GM18951 (cell line): ENCODE data around the gene KCNQ1.

ENCODE experiments used
- POLR2A ChIP-seq: IDR thresholded peaks from 4 replicates; pipeline ENCODE4 v1.6.1; 2011; ENCODE audit warnings: mild to moderate bottlenecking; ENCODE audit not compliant: insufficient read length, insufficient read depth; ENCODE audit errors: extremely low read depth
- in situ Hi-C: fragments of 300-500 bp; cut with MboI; formaldehyde crosslinking; loops from one replicate; pipeline ENCODE4 v1.12.0; 2022; ENCODE audit warnings: low sequenced_read_pairs, mixed read lengths, inconsistent platforms; ENCODE audit not compliant: unreplicated experiment

The KCNQ1 gene

GRCh38 chr11:2655834-2656622, 211.2 kb downstream of the KCNQ1 start:
- no peak for TF ChIP-seq POLR2A
- in situ Hi-C loops: no loop called here

- no peak for TF ChIP-seq POLR2A
- in situ Hi-C loops: no loop called here
Measured at GRCh38 chr11:2656859-2657258, 212.1 kb downstream of the KCNQ1 start.

- in situ Hi-C loops: no loop called here
- TF ChIP-seq POLR2A: no peak
Measured at GRCh38 chr11:2657697-2658284, 213.0 kb downstream of the KCNQ1 start.

DNA sequence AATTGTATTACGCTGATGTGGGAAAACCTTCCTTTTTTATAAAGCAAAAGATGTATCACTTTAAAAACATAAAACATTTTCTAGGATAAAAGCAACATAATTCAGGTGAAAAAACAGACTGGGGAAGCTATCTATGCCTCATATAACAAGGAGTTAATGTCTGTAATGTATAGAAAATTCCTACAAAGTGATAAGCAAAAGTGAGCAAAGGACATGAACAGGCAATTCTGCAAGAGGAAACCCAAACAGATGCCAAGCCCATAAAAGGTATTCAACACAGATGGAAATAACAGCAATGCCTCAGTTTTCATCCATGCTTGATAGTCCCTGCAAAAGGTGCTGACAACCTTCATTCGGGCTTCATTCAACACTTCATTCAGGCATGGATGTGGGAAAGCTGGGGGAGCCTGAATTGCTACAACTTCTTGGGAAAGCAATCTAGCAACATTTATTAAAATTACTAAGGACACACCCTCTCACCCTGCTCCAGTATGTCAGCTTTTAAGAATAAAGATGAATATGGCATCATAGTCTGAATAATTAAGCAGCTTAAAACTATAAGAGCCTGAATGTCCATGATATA, 215.6 kb downstream of the KCNQ1 start:
- in situ Hi-C loops: no loop called here
- TF ChIP-seq POLR2A: no peak

- in situ Hi-C loops: no loop called here
- TF ChIP-seq POLR2A: no peak
Measured at GRCh38 chr11:2661173-2662023, 216.6 kb downstream of the KCNQ1 start.

GRCh38 chr11:2662024-2662312, 217.2 kb downstream of the KCNQ1 start:
- in situ Hi-C loops: no loop called here
- no peak for TF ChIP-seq POLR2A

DNA sequence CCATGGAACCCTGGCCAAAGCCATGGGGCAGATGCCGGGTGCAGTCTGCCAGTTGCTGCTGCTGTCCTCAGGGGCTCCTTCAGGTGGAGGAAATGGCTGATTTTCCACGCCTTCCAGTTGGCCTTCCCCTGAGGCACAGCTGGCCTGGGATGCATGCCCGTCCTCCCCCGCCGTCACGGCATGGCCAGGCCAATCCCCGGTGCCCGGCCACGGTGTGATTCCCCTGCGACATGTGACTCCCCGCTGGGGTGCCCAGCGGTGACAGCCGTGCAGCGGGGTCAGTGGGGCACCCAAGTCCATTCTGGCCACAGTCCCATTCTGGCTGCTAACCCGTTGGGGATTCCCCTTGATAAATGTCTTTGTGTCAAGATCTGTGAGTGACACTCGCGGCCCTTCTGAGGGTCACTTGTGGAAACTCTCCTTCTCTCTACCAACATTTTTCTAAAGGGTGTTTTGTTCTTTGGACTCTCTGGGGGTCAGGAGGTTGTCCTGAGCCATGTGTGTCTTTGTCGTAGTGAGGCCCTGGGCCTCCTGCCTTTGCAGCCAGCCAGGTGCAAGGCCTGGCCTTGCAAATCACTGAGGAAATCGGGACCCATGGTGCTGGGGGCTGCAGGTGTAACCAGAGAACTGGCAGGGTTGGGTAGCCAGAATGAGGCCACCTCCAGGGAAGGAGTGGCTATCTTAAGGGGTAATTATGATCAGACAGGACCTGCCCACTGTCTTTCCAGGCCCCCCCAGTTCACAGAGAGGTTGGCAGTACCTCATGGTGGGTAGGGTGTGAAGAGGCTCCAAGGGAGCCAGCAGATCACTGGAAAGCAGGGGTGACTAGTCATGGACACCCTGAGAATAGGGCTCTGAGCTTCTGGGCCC, 217.9 kb downstream of the KCNQ1 start:
- no peak for TF ChIP-seq POLR2A

DNA sequence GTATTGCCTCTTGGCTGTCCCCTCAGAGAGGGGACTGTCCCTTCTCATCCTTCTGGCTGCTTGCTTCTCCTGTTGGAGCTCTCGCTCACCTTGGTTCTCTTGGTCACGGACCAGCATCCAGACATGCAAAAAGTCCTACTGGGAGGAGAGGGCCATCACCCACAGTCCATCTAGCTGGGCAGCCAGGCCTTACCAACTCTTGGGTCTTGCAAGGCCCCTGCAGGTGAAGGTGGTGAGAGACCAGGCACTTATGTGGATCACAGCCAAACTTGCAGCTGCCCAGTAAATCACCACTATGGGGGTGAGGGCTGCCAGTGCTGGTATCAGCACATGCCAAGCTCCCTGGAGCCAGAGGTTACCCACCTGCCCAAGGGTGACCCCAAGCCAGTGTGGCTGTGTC, 218.7 kb downstream of the KCNQ1 start:
- no peak for TF ChIP-seq POLR2A
- in situ Hi-C loops: no loop called here

More for the DNA sequence above, 217.9 kb downstream of the KCNQ1 start:
- in situ Hi-C loops: no loop called here

DNA sequence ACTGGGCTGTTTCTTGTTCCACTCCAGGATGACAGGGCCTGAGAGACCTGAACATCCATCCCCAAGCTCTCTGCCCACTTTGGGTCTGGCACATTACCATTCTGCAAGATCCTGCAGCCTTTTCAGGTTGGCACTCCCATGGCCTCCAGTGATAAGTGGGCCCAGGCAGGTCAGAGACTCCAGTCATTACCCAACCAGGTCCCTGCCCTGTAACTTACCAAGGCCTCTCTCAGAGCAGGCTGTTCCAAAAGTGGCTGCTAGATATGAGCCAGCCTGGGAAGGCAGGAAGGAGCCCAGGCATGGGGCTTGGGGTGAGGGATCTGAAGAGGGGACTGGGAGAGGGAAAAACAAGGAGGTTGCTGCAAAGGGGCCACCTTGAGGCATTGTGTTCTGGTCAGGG, 219.1 kb downstream of the KCNQ1 start:
- no peak for TF ChIP-seq POLR2A
- in situ Hi-C loops: no loop called here

- in situ Hi-C loops: no loop called here
- no peak for TF ChIP-seq POLR2A
Measured at GRCh38 chr11:2664376-2664775, 219.6 kb downstream of the KCNQ1 start.

GRCh38 chr11:2664791-2665525, 220.2 kb downstream of the KCNQ1 start:
- in situ Hi-C loops: no loop called here
- TF ChIP-seq POLR2A: no peak
